Measurements from ENCODE around the gene HSPB8. TPM values are rescaled to one million over a fixed set of nuclear protein-coding genes. Genes with fewer than 3 reads are reported as not detected.

HSPB8 gene
- total RNA-seq, 6 experiments from 2014 or later = 0.68 to 15.9 (median 2.5) TPM

GRCh38 chr12:119156401-119157044 is 22.2 kb upstream of the HSPB8 start:
- no peaks in the 10 kb centered on the region for H3K36me3 ChIP-seq
- intact Hi-C loops (cut with DNase I) = no loop called here
- no peak overlapping the region for H3K4me3 ChIP-seq
- WGBS (ENCODE audit: insufficient coverage, low coverage, low lambda C conversion rate, missing lambda C conversion rate) = 46% methylated on average over 12 of the region's 35 CpGs
- TF ChIP-seq POLR2A (IDR thresholded peaks at IDR 0.05) = no peak
- H3K27me3 ChIP-seq = no peaks in the 10 kb centered on the region
- no peaks in the 10 kb centered on the region for H3K4me1 ChIP-seq
- no peak for DNase-seq
- ATAC-seq = no peak
- no peaks in the 10 kb centered on the region for H3K9me3 ChIP-seq
- no peak overlapping the region for H3K27ac ChIP-seq

- no peak overlapping the region for H3K27ac ChIP-seq
- ATAC-seq (no peak), DNase-seq (no peak)
- no peaks in the 10 kb centered on the region for H3K36me3 ChIP-seq
- no peaks in the 10 kb centered on the region for H3K9me3 ChIP-seq
- no peaks in the 10 kb centered on the region for H3K27me3 ChIP-seq
- 80% methylated on average over 1 of the region's 6 CpGs for WGBS (ENCODE audit: insufficient coverage, low coverage, low lambda C conversion rate, missing lambda C conversion rate)
- TF ChIP-seq CTCF (IDR thresholded peaks at IDR 0.05) = no peak
- TF ChIP-seq POLR2A (IDR thresholded peaks at IDR 0.05) = no peak
- intact Hi-C loops (cut with DNase I) = no loop called here
- no peaks in the 10 kb centered on the region for H3K4me1 ChIP-seq
- H3K4me3 ChIP-seq = no peak overlapping the region
Measured at GRCh38 chr12:119157528-119157927, 21.2 kb upstream of the HSPB8 start.

- 92% methylated on average over 7 of the region's 7 CpGs for WGBS (ENCODE audit: insufficient coverage, low coverage, low lambda C conversion rate, missing lambda C conversion rate)
- Histone ChIP-seq H3K27me3 (no peaks in the 10 kb centered on the region), H3K4me1 (no peaks in the 10 kb centered on the region), H3K36me3 (no peaks in the 10 kb centered on the region), H3K9me3 (no peaks in the 10 kb centered on the region), H3K4me3 (no peak overlapping the region), H3K27ac (no peak overlapping the region)
- intact Hi-C loops (cut with DNase I) = no loop called here
- TF ChIP-seq POLR2A (IDR thresholded peaks at IDR 0.05) = no peak
- no peak for TF ChIP-seq CTCF (IDR thresholded peaks at IDR 0.05)
- no peak for ATAC-seq
- DNase-seq = no peak
Measured at GRCh38 chr12:119157978-119158377, 20.8 kb upstream of the HSPB8 start.

- 58% methylated on average over 6 of the region's 7 CpGs for WGBS (ENCODE audit: insufficient coverage, low coverage, low lambda C conversion rate, missing lambda C conversion rate)
- no peaks in the 10 kb centered on the region for H3K4me1 ChIP-seq
- no peak overlapping the region for H3K4me3 ChIP-seq
- no peak for ATAC-seq
- intact Hi-C loops (cut with DNase I) = no loop called here
- TF ChIP-seq CTCF (IDR thresholded peaks at IDR 0.05) = no peak
- no peak for TF ChIP-seq POLR2A (IDR thresholded peaks at IDR 0.05)
- H3K27ac ChIP-seq = no peak overlapping the region
- H3K36me3 ChIP-seq = no peaks in the 10 kb centered on the region
- H3K27me3 ChIP-seq = no peaks in the 10 kb centered on the region
- no peak for DNase-seq
- H3K9me3 ChIP-seq = no peaks in the 10 kb centered on the region
Measured at GRCh38 chr12:119158402-119158801, 20.3 kb upstream of the HSPB8 start.

GRCh38 chr12:119159844-119160243 is 18.9 kb upstream of the HSPB8 start:
- Histone ChIP-seq H3K27ac (no peak overlapping the region), H3K27me3 (no peaks in the 10 kb centered on the region), H3K4me1 (no peaks in the 10 kb centered on the region), H3K36me3 (no peaks in the 10 kb centered on the region), H3K9me3 (no peaks in the 10 kb centered on the region), H3K4me3 (no peak overlapping the region)
- 89% methylated on average over 1 of the region's 2 CpGs for WGBS (ENCODE audit: insufficient coverage, low coverage, low lambda C conversion rate, missing lambda C conversion rate)
- no peak for DNase-seq
- no peak for ATAC-seq
- TF ChIP-seq POLR2A (IDR thresholded peaks at IDR 0.05) (no peak), CTCF (IDR thresholded peaks at IDR 0.05) (no peak)
- intact Hi-C loops (cut with DNase I) = no loop called here

Data from right lobe of liver (tissue), 6 donors.